CD4-positive, alpha-beta T cell treated with Interleukin-10 for 1 hour (primary cell): ENCODE data around the gene JAK2.
"Not testable (repeated sequence)": the region's sequence is repeated elsewhere in the genome, so short reads cannot be mapped to it uniquely, and the experiment has no call there.

Experiments
- DNase-seq: peaks from one replicate; pipeline ENCODE4 v3.0.0-alpha.2; 2020

Gene JAK2

DNA sequence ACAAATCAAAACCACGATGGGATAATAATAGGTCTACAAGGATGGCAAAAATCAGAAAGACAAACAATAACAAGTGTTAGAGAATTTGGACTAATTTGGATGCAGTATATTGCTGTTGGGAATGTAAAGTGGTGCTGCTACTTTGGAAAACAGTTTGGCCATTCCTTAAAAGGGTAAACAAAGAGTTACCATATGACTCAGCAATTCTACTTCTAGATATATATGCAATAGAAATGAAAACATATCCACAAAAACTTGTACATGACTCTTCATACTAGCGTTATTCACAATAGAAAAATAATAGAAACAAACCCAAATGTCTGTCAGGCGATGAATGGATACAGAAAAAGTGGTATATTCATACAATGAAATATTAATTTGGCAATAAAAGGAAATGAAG lies 58.3 kb downstream of the JAK2 start:
- DNase-seq, result no peak

DNA sequence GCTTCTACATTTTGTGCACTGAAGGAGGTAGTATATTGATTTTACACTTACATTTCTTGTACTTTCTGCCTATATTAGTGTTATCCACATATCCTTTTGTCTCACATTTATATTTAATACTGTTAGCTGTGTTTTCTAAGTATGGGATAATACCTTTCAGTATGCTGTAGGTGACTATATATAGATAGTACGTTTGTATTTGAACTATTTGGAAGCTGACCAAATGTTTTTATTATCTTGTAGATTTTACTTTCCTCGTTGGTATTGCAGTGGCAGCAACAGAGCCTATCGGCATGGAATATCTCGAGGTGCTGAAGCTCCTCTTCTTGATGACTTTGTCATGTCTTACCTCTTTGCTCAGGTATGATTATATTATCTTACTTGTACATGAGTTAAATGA lies 59.1 kb downstream of the JAK2 start:
- no peak for DNase-seq

DNA sequence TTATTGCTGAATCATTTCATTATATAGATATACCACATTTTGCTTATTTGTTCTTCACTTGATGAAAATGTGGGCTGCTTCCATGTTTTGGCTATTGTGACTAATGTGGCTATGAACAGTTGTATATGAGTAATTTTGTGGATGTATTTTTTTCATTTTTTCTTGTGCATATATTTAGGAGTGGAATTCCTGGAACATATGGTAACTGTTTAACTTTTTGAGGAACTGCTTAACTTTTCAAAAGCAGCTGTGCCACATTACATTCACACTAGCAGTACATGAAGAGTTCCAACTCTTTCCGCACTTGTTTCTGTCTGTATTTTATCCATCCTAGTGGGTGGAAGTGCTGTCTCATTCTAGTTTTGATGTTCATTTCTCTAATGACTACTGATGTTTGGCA lies 67.8 kb downstream of the JAK2 start:
- DNase-seq, result no peak

DNA sequence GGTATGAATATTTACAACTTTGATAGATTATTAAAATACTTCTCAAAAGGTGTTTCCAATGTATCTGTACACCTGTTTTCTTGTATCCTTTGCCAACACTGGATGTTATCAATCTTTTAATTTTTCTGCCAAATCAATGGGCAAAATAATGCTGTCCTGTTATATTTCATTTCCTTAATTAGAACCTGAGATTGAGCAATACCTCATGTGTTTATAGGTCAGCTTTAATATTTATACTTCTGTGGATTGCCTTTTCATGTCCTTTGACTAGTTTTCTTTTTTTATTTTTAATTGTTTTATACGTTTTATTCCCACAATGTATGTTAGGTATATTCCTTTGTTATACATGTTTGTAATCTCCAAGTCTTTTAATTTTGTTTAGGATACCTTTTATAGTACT lies 77.6 kb downstream of the JAK2 start:
- DNase-seq, result no peak

DNA sequence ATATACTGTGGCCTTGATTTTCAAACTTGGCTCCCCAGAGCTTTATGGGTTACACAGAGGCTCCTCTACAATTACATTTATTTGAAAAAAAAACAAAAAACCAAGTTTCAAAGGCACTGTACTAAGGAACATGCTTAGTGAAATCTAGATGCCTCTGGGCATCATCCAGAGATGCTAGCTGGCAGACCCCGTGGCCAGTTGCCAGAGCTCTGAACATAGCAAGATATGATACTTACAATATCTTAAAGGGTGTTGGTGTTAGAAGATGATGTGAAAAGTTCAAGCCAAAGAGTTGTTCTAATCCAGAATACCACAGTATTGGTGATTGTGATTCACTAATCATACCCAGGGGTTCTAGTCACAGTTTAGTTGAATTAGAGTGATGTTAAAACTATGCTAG lies 87.8 kb downstream of the JAK2 start:
- no peak for DNase-seq

DNA sequence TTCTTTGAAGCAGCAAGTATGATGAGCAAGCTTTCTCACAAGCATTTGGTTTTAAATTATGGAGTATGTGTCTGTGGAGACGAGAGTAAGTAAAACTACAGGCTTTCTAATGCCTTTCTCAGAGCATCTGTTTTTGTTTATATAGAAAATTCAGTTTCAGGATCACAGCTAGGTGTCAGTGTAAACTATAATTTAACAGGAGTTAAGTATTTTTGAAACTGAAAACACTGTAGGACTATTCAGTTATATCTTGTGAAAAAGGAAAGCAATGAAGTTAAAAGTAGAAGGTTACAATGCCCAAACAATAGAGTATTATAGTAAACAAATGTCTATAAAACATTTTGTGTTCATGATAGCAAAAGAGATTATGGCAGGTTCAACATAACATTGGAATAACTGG lies 88.6 kb downstream of the JAK2 start:
- DNase-seq, result no peak

DNA sequence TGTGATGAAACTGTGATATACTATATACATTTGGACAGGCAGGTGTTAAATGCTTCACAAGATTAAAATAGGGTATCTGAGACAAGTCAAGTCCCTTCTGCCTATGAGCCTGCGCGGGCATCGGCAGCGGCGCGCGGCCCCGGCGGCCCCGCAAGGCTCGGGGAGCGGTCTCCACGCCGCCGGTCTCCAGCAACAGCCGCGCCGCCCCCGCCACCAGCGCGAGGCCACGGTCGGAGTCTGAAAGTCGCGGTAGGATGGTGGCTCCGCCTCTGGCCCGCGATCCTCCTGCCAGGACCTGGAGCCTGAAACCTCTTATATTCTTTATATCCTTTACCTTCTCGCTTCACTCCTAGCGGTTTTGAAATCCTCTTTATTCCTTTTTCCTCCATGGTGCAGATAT lies 100.9 kb downstream of the JAK2 start:
- no peak for DNase-seq

DNA sequence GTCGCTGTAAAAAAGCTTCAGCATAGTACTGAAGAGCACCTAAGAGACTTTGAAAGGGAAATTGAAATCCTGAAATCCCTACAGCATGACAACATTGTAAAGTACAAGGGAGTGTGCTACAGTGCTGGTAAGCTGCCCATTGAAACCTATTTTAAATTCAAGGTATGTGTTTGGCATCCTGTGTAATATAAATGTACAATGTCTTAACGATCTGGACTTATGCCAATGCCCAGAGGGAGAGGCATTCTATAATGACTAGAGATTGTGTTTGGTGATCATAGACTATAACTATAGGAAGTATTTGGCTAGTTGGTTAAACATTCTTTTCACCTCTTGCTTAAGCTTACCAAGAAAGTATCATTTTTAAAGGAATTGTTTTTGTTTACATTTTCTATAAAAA lies 104.7 kb downstream of the JAK2 start:
- no peak for DNase-seq

DNA sequence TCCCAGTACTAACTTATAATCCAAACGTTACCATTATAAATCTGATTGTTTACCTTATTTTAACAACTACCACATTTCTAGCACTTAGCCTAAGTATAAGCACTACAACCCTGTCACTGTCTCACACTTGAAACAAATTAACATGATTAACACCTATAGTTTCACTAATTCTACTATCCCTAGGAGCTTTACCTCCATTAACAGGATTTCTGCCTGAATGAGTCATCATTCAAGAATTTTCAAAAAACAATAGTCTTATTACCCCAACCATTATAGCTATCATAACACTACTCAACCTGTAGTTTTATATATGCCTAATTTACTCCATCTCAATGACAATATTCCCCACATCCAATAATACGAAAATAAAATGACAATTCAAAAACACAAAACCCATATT lies 110.7 kb downstream of the JAK2 start:
- DNase-seq, result no peak

DNA sequence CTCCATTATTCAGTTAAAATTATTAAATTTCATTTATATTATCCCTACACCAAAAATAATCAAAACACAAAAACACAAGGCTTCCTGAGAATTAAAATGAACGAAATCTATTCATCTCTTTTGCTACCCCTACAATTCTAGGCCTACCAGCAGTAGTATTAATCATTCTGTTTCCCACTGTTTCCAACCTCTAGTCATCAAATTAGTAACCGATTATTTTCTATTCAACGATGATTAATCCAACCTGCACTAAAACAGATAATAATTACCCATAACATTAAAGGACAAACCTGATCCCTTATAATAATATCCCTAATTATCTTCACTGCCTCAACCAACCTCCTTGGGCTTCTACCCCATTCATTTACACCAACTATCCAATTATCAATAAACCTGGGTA lies 114.4 kb downstream of the JAK2 start:
- no peak for DNase-seq

DNA sequence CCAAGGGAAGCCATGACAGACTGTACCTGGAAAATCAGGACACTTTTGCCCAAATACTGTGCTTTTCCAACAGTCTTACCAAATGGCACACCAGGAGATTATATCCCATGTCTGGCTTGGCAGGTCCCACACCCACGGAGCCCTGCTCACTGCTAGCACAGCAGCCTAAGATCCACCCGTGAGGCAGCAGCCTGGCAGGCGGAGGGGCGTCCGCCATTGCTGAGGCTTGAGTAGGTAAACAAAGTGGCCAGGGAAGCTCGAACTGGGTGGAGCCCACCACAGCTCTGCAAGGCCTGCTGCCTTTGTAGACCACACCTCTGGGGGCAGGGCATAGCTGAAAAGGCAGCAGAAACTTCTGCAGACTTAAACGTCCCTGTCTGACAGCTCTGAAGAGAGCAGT lies 116.1 kb downstream of the JAK2 start:
- DNase-seq, result not testable (repeated sequence)

DNA sequence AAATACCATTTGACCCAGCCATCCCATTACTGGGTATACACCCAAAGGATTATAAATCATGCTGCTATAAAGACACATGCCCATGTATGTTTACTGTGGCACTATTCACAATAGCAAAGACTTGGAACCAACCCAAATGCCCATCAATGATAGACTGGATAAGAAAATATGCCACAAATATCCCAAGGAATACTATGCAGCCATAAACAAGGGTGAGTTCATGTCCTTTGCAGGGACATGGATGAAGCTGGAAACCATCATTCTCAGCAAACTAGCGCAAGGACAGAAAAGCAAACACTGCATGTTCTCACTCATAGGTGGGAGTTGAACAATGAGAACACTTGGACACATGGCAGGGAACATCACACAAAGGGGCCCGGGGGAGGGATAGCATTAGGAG lies 121.4 kb downstream of the JAK2 start:
- not testable (repeated sequence) for DNase-seq

DNA sequence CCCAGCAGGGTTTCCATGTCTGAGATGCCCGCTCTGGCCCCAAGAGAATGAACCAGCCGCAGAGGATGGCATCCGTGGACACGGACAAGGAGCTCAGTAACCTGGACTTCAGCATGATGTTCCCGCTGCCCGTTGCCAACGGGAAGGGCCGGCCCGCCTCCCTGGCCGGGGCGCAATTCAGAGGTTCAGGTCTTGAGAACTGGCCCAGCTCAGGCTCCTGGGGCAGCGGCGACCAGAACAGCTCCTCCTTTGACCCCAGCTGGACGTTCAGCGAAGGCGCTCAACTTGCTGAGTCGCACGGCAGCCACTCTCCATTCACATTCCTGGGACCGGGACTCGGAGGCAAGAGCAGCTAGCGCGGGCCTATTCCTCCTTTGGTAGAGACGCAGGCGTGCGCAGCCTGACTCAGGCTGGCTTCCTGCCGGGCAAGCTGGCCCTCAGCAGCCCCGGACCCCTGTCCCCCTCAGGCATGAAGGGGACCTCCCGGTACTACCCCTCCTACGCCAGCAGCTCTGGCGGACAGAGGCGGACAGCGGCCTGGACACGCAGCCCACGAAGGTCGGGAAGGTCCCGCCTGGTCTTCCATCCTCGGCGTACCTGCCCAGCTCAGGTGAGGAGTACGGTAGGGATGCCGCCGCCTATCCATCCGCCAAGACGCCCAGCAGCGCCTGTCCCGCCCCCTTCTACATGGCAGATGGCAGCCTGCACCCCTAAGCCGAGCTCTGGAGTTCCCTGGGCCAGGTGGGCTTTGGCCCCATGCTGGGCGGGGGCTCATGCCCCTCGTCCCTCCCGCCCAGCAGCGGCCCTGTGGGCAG lies 126.0 kb downstream of the JAK2 start:
- DNase-seq, result no peak

DNA sequence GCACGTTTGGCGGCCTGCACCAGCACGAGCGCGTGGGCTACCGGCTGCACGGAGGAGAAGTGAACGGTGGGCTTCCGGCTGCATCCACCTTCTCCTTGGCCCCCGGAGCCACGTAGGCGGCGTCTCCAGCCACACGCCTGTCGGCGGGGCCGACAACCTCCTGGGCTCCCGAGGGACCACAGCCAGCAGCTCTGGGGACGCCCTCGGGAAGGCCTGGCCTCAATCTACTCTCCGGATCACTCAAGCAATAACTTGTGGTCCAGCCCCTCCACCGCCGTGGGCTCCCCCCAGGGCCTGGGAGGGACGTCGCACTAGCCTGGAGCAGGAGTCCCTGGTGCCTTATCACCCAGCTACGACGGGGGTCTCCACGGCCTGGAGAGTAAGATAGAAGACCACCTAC lies 126.6 kb downstream of the JAK2 start:
- DNase-seq, result no peak

DNA sequence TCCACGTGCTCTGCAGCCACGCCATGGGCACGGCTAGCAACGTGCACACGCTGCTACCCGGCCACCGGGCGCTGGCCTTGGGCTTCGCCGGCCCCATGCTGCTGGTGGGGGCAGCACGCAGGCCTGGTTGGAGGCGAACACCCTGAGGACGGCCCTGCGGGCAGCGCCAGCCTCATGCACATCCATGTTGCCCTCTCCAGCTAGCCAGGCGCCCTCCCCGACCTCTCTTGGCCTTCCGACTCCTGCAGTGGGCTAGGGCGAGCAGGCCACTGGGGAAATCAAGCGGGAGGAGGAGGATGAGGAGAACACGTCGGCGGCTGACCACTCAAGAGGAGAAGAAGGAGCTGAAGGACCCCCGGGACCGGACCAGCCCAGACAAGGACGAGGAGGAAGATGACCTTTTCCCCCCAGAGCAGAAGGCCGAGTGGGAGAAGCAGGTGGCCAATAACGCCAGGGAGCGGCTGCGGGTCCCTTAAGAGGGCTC lies 127.1 kb downstream of the JAK2 start:
- no peak for DNase-seq

DNA sequence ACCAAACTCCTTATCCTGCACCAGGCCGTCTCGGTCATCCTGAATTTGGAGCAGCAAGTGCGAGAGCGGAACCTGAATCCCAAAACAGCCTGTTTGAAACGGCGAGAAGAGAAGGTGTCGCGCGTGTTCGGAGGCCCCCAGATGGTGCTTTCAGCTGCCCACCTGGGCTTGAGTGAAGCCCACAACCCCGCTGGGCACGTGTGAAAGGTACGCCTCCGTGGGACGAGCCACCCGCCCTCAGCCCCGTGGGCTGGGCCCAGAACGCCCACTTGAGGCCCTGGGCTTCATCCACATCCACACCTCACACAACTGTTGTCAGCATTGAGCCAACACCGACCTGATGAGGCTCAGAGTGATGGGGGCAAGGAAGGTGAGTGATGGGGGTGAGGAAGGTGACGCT lies 127.6 kb downstream of the JAK2 start:
- DNase-seq, result no peak

DNA sequence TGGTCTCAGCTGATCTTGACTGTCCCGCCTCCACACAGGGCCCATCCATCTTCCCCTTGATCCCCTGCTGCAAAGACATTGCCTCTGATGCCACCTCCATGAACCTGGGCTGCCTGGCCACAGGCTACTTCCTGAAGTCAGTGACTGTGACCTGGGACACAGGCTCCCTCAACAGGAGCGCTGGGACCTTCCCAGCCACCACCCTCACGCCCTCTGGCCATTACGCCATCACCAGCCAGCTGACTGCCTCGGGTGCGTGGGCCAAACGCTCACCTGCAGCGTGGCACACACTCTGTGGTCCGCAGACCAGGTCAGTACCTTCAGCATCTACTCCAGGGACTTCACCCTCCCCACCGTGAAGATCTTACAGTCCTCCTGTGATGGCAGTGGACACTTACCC lies 128.5 kb downstream of the JAK2 start:
- DNase-seq, result no peak

DNA sequence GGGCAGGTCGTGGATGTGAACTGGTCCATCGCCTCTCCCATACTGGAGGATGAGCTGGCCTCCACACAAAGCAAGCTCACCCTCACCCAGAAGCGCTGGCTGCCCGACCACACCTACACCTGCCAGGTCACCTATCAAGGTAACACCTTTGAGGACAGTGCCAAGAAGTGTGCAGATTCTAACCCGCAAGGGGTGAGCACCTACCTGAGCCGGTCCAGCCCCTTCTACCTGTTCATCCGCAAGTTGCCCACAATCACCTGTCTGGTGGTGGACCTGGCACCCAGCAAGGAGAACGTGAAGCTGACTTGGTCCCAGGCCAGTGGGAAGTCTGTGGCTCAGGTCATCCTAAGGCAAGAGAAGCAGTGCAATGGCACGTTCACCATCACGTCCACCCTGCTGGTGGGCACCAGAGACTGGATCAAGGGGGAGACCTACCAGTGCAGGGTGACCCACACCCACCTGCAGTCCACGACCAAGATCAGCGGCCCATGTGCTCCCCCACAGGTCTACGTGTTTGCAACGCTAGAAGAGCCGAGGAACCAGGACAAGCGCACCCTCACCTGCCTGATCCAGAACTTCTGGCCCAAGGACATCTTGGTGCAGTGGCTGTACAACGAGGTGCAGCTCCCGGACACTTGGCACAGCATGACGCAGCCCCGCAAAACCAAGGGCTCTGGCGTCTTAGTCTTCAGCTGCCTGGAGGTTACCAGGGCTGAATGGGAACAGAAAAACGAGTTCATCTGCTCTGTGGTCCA lies 129.1 kb downstream of the JAK2 start:
- DNase-seq, result no peak

DNA sequence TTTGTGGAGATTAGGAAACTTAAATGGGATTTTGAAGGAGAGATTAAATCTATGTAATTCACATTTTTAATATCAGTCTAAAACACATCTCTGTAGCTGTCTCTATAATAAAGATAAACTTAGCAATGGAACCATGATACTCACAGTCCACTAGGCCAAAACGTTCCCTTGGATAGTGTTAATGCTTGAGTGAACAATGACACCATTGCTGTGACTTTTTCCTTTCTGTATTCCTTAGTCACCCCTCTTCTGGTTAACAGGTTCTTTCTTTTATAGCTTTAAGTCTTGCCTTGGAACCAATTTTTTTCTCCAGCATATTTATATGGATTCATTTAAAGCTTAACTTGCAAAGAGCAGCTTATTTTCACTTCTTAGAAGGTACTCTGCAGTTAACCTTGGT lies 137.0 kb downstream of the JAK2 start:
- no peak for DNase-seq

DNA sequence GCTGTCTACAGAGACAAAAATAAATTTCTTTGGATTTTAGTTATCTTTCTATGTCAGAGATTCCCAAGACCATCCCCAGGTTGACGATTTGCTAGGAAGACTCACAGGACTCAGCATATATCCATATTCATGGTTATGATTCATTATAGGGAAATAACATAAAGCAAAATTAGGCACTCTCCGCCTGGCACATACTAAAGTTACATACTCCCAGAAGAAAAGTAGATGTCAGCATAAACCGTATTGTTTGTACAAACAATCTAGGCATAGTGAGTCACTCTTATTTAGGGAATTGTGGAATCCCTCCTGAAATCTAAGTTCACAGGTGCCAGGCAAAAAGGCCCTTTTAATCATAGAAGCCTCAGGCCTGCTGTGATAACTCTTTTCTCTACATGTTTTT lies 137.4 kb downstream of the JAK2 start:
- no peak for DNase-seq

DNA sequence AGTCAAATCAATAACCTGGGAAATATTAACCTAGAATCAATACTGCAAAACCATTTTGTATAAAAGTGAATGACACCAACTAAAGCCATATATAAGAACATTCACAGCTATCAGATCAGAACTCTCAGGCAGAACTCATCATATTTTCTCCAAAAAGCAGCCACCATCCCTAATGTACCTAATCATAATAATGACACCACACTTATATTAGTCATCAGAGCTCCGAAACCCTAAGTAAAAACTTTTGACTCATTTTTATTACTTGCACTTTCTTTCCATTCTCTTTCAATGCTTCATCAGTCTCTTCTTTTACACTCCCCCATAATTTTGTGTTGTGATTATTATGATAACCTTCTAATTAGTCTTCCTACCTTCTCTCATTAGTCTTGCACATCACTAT lies 155.1 kb downstream of the JAK2 start:
- DNase-seq, result no peak

DNA sequence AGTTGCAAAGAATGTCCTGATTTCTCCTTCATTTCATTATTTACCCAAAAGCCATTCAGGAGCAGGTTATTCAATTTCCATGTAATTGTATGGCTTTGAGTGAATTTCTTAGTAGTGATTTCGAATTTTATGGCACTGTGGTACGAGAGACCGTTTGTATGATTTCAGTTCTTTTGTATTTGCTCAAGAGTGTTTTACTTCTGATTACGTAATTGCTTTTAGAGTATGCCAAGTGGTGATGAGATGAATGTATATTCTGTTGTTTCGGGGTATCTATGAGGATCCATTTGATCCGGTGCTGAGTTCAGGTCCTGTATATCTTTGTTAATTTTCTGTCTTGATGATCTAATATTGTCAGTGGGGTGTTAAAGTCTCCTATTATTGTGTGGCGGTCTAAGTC lies 159.1 kb downstream of the JAK2 start:
- no peak for DNase-seq

DNA sequence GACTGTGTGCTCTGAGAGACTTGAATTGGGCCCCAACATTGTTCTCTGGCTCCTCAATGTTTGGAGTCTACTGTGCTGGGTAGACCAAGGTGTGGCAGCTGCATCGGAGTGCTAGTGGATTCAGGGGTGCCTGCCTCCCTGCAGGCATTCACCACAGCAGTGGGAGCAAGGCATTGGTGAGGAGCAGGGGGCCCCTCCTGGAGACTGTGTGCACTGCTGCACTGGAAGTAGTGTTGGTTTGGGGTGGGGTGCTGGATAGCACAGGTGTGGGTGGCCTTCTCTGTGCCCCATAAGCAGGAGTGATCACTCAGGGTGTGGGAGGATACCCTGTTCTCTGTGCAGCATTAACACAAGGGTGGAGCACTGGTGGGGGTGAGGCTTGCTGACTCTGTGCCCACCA lies 161.2 kb downstream of the JAK2 start:
- DNase-seq, result no peak
